T-helper 2 cell treated with Interferon-gamma antibody and Interleukin-4, amounts not matched to agents 5 μg/mL and 100 μg/mL, for 36 hours (primary cell): ENCODE measurements around the gene MBD6.

Experiments used
- DNase-seq: peaks from one replicate; pipeline ENCODE4 v3.0.0; 2021; ENCODE audit warnings: low spot score
- H3K27ac Mint-ChIP-seq: one replicate; pipeline ENCODE4 v1.8.0; 2021; ENCODE audit warnings: mild to moderate bottlenecking, mixed read lengths
- H3K27me3 Mint-ChIP-seq: one replicate; pipeline ENCODE4 v1.8.0; 2021; ENCODE audit warnings: low read depth, mixed read lengths
- H3K36me3 Mint-ChIP-seq: one replicate; pipeline ENCODE4 v1.8.0; 2021; ENCODE audit warnings: low read depth, mixed read lengths
- H3K4me1 Mint-ChIP-seq: one replicate; pipeline ENCODE4 v1.8.0; 2021; ENCODE audit warnings: low read depth, mixed read lengths
- H3K4me3 Mint-ChIP-seq: one replicate; pipeline ENCODE4 v1.8.0; 2022; ENCODE audit warnings: mild to moderate bottlenecking, moderate library complexity, mixed read lengths
- H3K9me3 Mint-ChIP-seq: one replicate; pipeline ENCODE4 v1.8.0; 2021; ENCODE audit warnings: mixed read lengths

MBD6 gene, protein sequence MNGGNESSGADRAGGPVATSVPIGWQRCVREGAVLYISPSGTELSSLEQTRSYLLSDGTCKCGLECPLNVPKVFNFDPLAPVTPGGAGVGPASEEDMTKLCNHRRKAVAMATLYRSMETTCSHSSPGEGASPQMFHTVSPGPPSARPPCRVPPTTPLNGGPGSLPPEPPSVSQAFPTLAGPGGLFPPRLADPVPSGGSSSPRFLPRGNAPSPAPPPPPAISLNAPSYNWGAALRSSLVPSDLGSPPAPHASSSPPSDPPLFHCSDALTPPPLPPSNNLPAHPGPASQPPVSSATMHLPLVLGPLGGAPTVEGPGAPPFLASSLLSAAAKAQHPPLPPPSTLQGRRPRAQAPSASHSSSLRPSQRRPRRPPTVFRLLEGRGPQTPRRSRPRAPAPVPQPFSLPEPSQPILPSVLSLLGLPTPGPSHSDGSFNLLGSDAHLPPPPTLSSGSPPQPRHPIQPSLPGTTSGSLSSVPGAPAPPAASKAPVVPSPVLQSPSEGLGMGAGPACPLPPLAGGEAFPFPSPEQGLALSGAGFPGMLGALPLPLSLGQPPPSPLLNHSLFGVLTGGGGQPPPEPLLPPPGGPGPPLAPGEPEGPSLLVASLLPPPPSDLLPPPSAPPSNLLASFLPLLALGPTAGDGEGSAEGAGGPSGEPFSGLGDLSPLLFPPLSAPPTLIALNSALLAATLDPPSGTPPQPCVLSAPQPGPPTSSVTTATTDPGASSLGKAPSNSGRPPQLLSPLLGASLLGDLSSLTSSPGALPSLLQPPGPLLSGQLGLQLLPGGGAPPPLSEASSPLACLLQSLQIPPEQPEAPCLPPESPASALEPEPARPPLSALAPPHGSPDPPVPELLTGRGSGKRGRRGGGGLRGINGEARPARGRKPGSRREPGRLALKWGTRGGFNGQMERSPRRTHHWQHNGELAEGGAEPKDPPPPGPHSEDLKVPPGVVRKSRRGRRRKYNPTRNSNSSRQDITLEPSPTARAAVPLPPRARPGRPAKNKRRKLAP

DNA sequence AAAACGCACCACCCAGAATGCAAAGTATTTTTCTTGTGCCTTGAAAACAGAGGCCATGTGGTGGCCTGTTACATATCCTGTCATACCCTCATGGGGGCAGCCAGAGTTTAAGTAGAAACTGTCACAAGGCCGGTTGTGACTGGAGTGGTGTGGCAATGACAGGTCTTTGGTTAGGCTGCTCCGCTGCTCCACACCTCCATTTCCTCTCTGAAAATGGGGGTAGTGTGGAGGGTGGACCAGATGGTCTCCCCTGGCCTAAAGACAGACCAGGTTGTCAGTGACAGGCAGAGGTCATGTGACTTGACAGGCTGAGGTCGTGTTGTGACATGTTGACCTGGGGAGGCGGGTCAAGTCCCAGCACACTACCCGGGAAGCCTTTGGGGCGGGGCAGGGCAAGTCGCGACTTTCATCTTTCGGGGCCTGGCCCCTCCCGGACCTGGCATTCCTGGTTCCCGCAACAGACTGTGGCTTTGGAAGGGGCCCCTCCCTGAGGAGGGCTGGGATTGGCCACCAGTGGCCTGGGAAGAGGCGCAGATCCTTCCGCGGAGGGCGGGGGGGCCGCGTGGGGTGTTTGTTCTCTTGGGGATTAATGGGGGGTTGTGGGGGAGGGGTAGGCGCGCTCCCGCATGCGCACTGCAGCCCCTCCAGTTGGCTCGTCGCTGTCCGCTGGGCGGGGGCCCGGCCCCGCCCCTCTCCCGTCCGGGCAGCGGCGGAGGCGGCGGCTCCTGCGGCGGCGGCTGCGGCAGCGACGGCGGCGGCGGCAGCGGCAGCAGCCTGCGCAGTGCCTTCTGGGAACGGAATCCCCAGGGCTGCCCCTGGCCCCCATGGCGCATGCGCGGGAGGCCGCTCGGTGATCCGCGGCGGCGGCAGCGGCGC is at the start of gene MBD6:
Gene MBD6 (plus strand): TSS at position 814 of the 876 bp plus-strand sequence. CDS start 1,480 bp downstream, outside the sequence.
- H3K27ac Mint-ChIP-seq = peak within 1 kb of the TSS; percentile 100

DNA sequence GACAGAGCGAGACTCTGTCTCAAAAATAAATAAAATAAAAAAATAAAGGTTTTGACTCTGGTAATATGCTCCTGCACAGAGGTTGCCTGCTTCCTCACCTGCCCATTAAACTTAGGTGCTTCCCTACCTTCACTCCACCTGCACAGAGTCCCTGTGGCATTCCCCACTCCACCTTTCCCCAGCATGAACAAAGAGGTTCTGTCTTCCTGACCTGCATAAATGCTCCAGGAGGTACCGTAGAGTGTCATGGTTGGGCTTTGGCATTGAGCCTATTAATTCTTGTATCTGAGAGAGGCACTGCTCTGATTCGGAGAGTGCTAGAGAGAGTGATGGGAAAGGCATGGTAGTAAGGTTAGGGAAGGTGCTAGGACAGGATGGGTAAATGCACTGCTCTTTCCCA is 49.2 kb upstream of the MBD6 start:
- Mint-ChIP-seq H3K9me3 (no peaks in the 10 kb centered on the region), H3K36me3 (peaks cover 61% of the 10 kb centered on the region), H3K27ac (no peak overlapping the region), H3K27me3 (no peaks in the 10 kb centered on the region), H3K4me3 (no peak overlapping the region), H3K4me1 (peaks cover 39% of the 10 kb centered on the region)
- DNase-seq = no peak

More for the DNA sequence above, at the start of gene MBD6:
- Mint-ChIP-seq H3K4me3 (peak within 1 kb of the TSS; percentile 97), H3K27me3 (peaks cover 5% of the 10 kb centered on the region), H3K9me3 (no peaks in the 10 kb centered on the region), H3K36me3 (peaks cover 54% of the 10 kb centered on the region), H3K4me1 (peaks cover 46% of the 10 kb centered on the region)
- DNase-seq = peak; percentile 94

DNA sequence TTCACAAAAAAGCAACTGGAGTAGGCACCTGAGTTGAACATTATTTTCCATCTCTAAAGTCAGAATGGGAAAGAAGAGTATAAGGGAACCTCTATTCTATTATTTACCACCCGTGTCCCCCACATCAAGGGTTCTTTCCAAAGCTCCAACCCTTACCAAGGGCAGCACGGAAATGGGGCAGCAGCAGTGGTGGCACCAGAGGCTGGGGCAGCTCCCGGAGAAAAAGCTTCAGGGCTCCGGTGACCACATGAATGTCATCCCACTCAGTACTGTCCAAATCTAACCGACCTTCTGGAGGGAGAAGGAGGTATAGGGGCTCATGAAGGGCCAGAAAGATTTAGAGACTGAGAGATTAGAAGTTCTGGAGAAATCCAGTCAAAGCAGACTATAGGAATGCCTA is 48.7 kb upstream of the MBD6 start:
- Mint-ChIP-seq H3K4me1 (peaks cover 44% of the 10 kb centered on the region), H3K27ac (peak overlapping the region; percentile 64), H3K36me3 (peaks cover 64% of the 10 kb centered on the region), H3K4me3 (peak overlapping the region; percentile 72), H3K27me3 (no peaks in the 10 kb centered on the region), H3K9me3 (no peaks in the 10 kb centered on the region)
- DNase-seq = no peak

DNA sequence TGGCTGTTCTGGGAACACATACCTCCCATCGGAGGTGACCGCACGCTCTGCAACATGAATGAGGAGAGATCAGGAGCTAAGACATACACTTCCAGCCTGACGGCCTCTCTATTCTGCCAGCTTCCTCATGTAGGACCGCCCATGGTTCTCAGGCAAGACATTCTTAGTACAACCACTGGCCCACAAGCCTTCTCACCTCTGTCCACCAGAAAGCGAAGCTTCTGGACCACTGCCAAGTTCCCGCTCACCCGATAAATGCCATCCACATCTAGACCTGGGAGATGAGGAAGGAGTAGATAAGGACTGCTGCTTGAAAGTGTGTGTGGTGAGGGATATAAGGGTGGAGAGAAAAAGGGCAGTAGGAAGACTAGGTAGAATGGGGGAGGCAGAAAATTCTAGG is 48.2 kb upstream of the MBD6 start:
- no peak for DNase-seq
- Mint-ChIP-seq H3K4me1 (peaks cover 50% of the 10 kb centered on the region), H3K36me3 (peaks cover 59% of the 10 kb centered on the region), H3K27ac (peak overlapping the region; percentile 64), H3K4me3 (peak overlapping the region; percentile 72), H3K27me3 (no peaks in the 10 kb centered on the region), H3K9me3 (no peaks in the 10 kb centered on the region)

DNA sequence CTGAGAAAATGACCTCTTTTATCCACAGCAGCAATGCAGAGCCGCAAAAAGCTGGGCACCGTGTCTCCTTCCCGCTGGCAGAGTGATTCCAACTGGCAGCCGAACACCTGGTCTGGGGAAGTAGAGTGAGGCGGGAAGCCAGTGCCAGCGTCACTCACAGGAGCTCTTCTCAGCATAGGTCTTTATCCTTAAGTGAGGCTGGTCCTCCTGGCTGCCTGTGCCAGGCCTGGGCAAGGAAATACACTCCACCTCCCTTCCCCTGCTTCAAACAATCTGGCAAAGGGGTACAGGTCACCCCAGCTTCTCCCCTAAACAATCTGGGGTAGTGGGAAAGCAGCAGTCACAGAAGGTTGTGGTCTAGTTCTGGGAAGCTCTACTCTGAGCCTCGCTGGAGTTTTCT is 47.8 kb upstream of the MBD6 start:
- no peak for DNase-seq
- Mint-ChIP-seq H3K27me3 (no peaks in the 10 kb centered on the region), H3K36me3 (peaks cover 55% of the 10 kb centered on the region), H3K4me3 (peak overlapping the region; percentile 72), H3K27ac (peak overlapping the region; percentile 64), H3K4me1 (peaks cover 54% of the 10 kb centered on the region), H3K9me3 (no peaks in the 10 kb centered on the region)

DNA sequence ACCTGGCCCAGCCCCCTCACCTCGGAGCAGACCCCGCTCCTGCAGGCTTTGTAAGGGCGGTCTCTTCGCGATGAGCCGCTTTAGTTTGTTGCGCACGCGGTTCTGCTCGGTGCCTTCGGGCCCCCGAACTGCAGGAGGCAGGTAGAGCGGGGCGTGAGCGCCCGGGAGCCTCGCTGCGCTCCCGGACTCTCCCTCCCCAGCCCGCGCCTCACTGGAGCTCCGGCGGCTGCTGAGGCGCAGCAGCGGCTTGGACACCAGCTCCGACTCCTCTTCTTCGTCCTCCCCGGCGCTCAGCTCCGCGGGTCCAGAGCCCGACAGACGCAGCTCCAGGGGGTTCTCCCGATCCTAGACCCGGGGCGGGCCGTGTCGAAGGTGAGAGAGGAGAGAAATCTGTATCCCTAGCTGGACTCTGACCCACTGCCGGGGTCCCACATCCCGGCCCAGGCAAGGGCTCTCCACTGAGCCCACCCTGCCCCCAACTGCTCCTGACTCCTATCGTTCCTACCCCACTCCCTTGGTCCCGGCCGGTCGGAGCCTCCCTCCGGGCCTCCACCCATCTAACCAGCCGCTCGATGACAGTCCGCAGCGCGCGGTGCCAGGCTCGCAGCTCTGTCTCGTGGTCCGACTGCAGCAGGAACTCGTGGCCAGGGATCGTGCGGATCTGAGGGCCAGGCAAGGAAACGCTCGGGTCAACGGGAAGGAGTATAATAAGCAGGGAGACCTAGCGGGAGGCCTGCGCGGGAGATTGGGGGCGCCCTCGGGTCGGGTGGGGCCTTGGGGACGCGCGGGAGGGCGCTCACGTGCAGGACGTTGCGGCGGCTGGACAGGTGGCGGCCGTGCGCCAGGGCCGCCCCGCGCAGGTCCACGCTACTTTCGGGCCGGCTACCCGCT is 47.1 kb upstream of the MBD6 start:
- H3K27ac Mint-ChIP-seq = peak overlapping the region; percentile 46
- H3K4me1 Mint-ChIP-seq = peaks cover 58% of the 10 kb centered on the region
- no peaks in the 10 kb centered on the region for H3K27me3 Mint-ChIP-seq

DNA sequence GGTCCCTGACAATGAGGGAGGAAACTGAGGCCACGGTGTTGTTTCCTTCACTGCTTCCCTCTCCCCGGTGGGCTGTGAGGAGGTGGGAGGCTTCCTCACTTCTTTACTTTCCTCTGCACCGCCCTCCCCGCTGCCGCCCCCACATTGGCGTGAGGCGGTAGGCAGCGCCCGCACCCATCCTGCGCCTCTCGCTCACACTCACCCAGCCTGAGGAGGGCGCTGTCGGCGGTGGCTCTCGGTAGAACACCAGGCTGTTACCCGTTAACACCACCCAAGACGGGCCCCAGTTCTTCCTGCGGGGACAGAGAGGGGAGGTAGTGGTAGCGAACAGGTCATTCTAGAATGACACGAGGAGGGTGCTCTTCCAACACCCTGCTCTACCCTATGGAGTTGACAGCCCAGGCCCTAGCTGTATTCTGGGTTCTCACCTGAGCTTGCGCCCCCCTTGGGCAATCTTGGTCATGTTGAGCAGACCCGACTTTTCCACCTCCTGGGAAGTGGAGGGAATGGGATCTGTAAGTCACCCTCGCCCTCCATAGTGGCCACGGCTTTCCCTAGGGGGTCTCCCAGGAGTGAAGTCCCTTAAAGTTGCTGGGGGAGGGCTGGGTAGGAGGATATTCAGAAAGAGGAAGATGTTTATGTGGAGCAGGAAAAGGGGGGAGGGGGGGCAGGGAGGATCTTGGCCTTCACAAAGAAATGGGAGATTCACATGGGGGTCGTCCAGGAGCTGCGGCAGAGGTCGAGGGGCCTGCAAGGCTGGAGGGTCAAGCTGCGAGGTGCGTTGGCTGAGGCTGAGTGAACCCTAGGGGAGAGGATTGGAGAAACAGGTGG is 46.2 kb upstream of the MBD6 start:
- peak; percentile 81 for DNase-seq
- peaks cover 64% of the 10 kb centered on the region for H3K4me1 Mint-ChIP-seq
- H3K27ac Mint-ChIP-seq = peak overlapping the region; percentile 99
- H3K27me3 Mint-ChIP-seq = no peaks in the 10 kb centered on the region
- peak overlapping the region; percentile 96 for H3K4me3 Mint-ChIP-seq
- no peaks in the 10 kb centered on the region for H3K9me3 Mint-ChIP-seq
- peaks cover 51% of the 10 kb centered on the region for H3K36me3 Mint-ChIP-seq

More for the DNA sequence above, 47.1 kb upstream of the MBD6 start:
- Mint-ChIP-seq H3K36me3 (peaks cover 55% of the 10 kb centered on the region), H3K4me3 (peak overlapping the region; percentile 96), H3K9me3 (no peaks in the 10 kb centered on the region)
- no peak for DNase-seq

DNA sequence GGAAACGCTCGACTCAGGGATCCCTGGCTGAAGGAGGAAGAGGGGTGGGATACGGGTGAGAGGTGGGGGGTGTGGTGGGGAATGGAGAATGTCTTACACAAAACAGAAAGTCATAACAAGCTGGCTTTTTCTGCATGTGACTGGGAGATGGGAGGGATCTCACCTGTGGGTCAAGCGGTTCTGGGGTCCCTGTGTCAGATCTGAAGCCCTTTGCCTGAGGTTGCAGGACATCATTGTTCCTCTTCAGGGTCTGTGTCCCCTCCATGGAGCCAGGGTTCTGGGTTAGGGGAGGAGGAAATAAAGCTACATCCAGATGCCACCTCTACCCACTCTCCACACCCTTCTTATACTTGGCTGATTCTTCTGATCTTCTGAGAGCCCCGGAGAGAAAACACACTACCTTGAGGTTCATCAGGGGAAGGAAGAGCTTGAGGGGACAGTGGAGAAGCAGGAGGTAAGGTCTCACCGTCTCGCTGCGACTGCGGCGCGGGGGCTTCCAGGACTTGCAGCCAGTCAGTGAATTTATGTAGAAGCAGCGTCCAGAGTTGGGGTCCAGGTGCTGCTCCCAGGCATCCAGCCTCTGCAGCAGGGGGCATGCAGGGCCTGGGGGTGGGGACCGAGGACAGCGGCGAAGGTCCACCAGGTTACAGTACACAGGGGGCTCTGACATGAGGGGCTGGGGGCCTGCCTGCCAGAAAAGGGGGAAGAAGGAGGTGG is 45.5 kb upstream of the MBD6 start:
- Mint-ChIP-seq H3K36me3 (peaks cover 46% of the 10 kb centered on the region), H3K27ac (peak overlapping the region; percentile 99), H3K27me3 (no peaks in the 10 kb centered on the region), H3K4me3 (peak overlapping the region; percentile 96), H3K4me1 (peaks cover 64% of the 10 kb centered on the region), H3K9me3 (no peaks in the 10 kb centered on the region)
- no peak for DNase-seq

DNA sequence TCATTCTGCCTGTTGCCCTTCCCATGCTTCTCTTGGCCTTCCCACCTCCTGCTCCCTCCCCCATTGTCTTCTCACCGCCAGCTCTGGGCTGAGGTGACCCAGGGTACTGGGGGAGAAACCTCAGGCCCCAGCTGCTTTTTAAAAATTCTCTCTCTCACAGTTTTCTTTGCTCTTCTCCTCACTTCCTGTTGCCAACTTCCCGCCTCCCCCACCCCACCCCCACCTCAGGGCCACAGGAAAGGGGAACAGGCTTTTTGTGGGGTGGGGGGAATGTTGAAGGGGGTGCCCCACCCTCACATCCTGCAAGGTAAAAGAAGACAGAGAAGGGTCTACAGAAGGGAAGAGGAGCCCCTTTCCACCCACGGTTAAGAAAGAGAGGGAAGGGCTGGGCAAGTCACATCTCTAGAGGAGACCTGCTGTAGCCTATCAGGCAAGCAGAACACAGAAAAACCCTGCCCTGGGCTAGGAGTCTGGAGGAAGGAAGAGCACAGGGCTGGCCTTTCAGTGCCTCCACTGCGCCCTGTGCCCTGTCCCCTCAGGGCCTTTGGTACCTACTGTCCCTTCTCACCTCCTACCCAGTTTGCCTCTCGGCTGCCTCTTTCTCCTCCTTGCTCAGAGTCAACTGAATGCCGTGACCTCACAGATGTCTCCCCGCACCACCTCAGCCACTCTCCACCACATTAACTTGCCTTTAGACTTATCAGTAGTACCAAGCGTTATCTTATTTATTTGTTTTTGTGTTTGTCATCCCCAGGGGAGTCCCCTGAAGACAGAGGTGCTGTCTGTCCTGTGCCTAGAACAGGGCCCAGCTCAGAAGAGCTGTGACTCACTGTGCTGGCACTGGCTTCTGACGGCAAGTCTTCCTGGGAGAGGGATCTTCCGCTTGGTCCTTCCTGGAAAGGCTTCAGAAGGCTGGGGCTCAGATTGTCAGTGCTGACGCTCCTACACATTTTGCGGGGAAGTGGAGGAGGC is 44.6 kb upstream of the MBD6 start:
- peak overlapping the region; percentile 96 for H3K4me3 Mint-ChIP-seq
- peak; percentile 62 for DNase-seq
- no peaks in the 10 kb centered on the region for H3K27me3 Mint-ChIP-seq
- H3K9me3 Mint-ChIP-seq = no peaks in the 10 kb centered on the region
- H3K27ac Mint-ChIP-seq = peak overlapping the region; percentile 99
- H3K36me3 Mint-ChIP-seq = peaks cover 39% of the 10 kb centered on the region
- peaks cover 60% of the 10 kb centered on the region for H3K4me1 Mint-ChIP-seq

DNA sequence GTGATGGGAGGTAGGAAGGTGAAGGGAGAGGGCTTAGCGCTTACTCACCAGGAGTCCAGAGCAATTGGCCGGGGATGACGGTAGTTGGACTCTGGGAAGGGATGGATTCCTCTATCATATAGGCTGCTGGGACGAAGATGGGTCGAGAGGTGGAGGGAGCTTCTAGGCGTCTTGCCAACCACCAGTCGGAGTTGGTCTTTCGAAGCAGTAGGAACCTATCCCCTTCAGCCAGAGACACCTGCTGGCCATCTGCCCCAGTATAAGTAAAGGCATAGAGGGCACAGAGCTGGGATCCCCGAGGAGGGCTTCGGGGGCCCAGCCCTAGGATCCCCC is 43.6 kb upstream of the MBD6 start:
- Mint-ChIP-seq H3K4me3 (peak overlapping the region; percentile 96), H3K9me3 (no peaks in the 10 kb centered on the region), H3K4me1 (peaks cover 56% of the 10 kb centered on the region), H3K36me3 (peaks cover 31% of the 10 kb centered on the region), H3K27ac (peak overlapping the region; percentile 99), H3K27me3 (no peaks in the 10 kb centered on the region)
- DNase-seq = no peak
